B cell (primary cell): Measurements from ENCODE around the gene ALG3. TPM values are rescaled to one million over a fixed set of nuclear protein-coding genes. Genes with fewer than 3 reads are reported as not detected.

ENCODE experiments used
- ATAC-seq: fragments of 200-7000 bp; cut with Tn5 transposase; one replicate; pipeline ENCODE4 v1.10.0; 2021; ENCODE audit warnings: low read depth, mild to moderate bottlenecking, moderate number of reproducible peaks, moderate library complexity
- CTCF ChIA-PET: fragments of 350-600 bp; sonication (Branson Sonifier 250); formaldehyde crosslinking; loops from one replicate; lab custom pipeline; 2021; ENCODE audit warnings: antibody characterized with exemption, inconsistent platforms; lab: Charles Lee
- POLR2A ChIA-PET: fragments of 350-600 bp; sonication (Branson Sonifier 250); formaldehyde crosslinking; loops from one replicate; lab custom pipeline; 2021; ENCODE audit warnings: antibody characterized with exemption; lab: Charles Lee
- DNase-seq: peaks from one replicate; pipeline ENCODE4 v3.0.0; 2013
- H2AFZ ChIP-seq: 2 replicates; pipeline ENCODE4 v1.6.1; 2012; ENCODE audit warnings: mild to moderate bottlenecking, low read depth, low read length; ENCODE audit not compliant: insufficient read depth, poor library complexity, severe bottlenecking
- H3K27ac ChIP-seq, 2 donors: 1 replicate in 1 of 2; 2 replicates in 1 of 2; pipeline ENCODE4 v1.5.1; 2012 to 2013; ENCODE audit warnings: low read length in 2 of 2, mild to moderate bottlenecking in 2 of 2, moderate library complexity in 1 of 2
- H3K27me3 ChIP-seq, 4 experiments: fragments of 200-600 bp in 1 of 4; sonication (generic) in 1 of 4; replicated peaks in 1 of 4; 1 replicate in 2 of 4; 2 replicates in 2 of 4; pipeline versions ENCODE4 v1.6.1 to v1.7.0; 2013 to 2016; ENCODE audit warnings: low read length in 3 of 4, mild to moderate bottlenecking in 2 of 4, mixed read lengths in 1 of 4, moderate library complexity in 1 of 4; ENCODE audit not compliant: insufficient read depth in 4 of 4, control insufficient read depth in 3 of 4; ENCODE audit errors: control extremely low read depth in 1 of 4
- H3K36me3 ChIP-seq, 2 experiments: replicated peaks in 1 of 2; 1 replicate in 1 of 2; 2 replicates in 1 of 2; pipeline versions ENCODE4 v1.6.1 to v1.7.1; 2013; ENCODE audit warnings: low read length in 1 of 2; ENCODE audit not compliant: insufficient read depth in 2 of 2, control insufficient read depth in 1 of 2; ENCODE audit errors: control extremely low read depth in 1 of 2, extremely low read depth in 1 of 2
- H3K4me1 ChIP-seq, 2 donors: fragments of 200-600 bp in 1 of 2; sonication (generic) in 1 of 2; 1 replicate in 1 of 2; 2 replicates in 1 of 2; pipeline versions ENCODE4 v1.5.1 to v1.6.1; 2013 to 2017; ENCODE audit warnings: low read length in 2 of 2; ENCODE audit not compliant: control insufficient read depth in 2 of 2, insufficient read depth in 2 of 2
- H3K4me2 ChIP-seq: replicated peaks from 2 replicates; pipeline ENCODE3; 2012; ENCODE audit warnings: mild to moderate bottlenecking, low read depth, low read length; ENCODE audit not compliant: poor library complexity, severe bottlenecking
- H3K4me3 ChIP-seq, 5 experiments: fragments of 200-600 bp in 1 of 5; sonication (generic) in 1 of 5; 1 replicate in 3 of 5; 2 replicates in 2 of 5; pipeline versions ENCODE4 v1.5.1 to v1.7.0; 2011 to 2016; ENCODE audit warnings: low read length in 4 of 5, mild to moderate bottlenecking in 4 of 5, low read depth in 2 of 5, control low read depth in 1 of 5, moderate library complexity in 1 of 5; ENCODE audit not compliant: insufficient read depth in 1 of 5; ENCODE audit errors: control extremely low read depth in 1 of 5, extremely low read depth in 1 of 5
- H3K79me2 ChIP-seq: fragments of 200-600 bp; sonication (generic); one replicate; pipeline ENCODE4 v1.6.0; 2016; ENCODE audit warnings: low read length; ENCODE audit not compliant: control insufficient read depth, insufficient read depth
- H3K9ac ChIP-seq: fragments of 200-600 bp; sonication (generic); 2 replicates; pipeline ENCODE4 v1.6.1; 2017; ENCODE audit warnings: mild to moderate bottlenecking, low read length, moderate library complexity
- H3K9me3 ChIP-seq, 3 donors: one replicate each; pipeline versions ENCODE4 v1.6.1 to v1.7.1; 2013; ENCODE audit warnings: low read length in 2 of 3; ENCODE audit not compliant: control insufficient read depth in 2 of 3, insufficient read depth in 1 of 3; ENCODE audit errors: control extremely low read depth in 1 of 3
- H4K20me1 ChIP-seq: 2 replicates; pipeline ENCODE4 v1.6.0; 2012; ENCODE audit warnings: mild to moderate bottlenecking, low read length; ENCODE audit not compliant: insufficient read depth, control insufficient read depth, poor library complexity, severe bottlenecking
- H3K27ac Mint-ChIP-seq: one replicate; pipeline ENCODE4 v1.8.0; 2021; ENCODE audit warnings: mixed read lengths
- H3K27me3 Mint-ChIP-seq: one replicate; pipeline ENCODE4 v1.8.0; 2021; ENCODE audit warnings: mixed read lengths
- H3K4me1 Mint-ChIP-seq: one replicate; pipeline ENCODE4 v1.8.0; 2021; ENCODE audit warnings: mixed read lengths
- H3K4me3 Mint-ChIP-seq: one replicate; pipeline ENCODE4 v1.8.0; 2021; ENCODE audit warnings: mixed read lengths
- H3K9me3 Mint-ChIP-seq: one replicate; pipeline ENCODE4 v1.8.0; 2022; ENCODE audit warnings: mixed read lengths; ENCODE audit not compliant: insufficient read depth
- EZH2 ChIP-seq: IDR thresholded peaks from 2 replicates; pipeline ENCODE4 v1.6.1; 2012; ENCODE audit warnings: borderline replicate concordance, low read depth, mild to moderate bottlenecking, moderate library complexity, low read length; ENCODE audit not compliant: insufficient read depth, poor library complexity, severe bottlenecking
- WGBS: methylation state at CpG from one replicate; pipeline ENCODE4 v1.1.5; 2013; ENCODE audit warnings: missing lambda C conversion rate; ENCODE audit not compliant: insufficient coverage; 5-methylcytosine and 5-hydroxymethylcytosine counted together
- intact Hi-C: fragments of 100-400 bp; cut with micrococcal nuclease; formaldehyde crosslinking; loops from one replicate; pipeline ENCODE4 v1.10.0; 2022
- polyA plus RNA-seq: library from polyadenylated mRNA; depleted of rRNA; stranded (reverse); fragments of >200 nt; gene quantifications from 2 replicates; pipeline ENCODE4 v1.2.3, GENCODE V29; 2012
- total RNA-seq, 2 donors: library from RNA; stranded (reverse); fragments of 120-200 nt in 1 of 2; gene quantifications; 1 replicate in 1 of 2; 2 replicates in 1 of 2; pipeline versions ENCODE4 v1.2.3 to v1.2.4, GENCODE V29; 2013 to 2022
- TF ChIP-seq, protein P1 (sequence below): fragments of 200-600 bp; IDR thresholded peaks from one replicate; pipeline ENCODE4 v1.8.0; 2022; ENCODE audit warnings: antibody characterized with exemption, mild to moderate bottlenecking

ALG3 gene
- total and polyA plus RNA-seq, 2 donors (not counting 1 experiment from before 2014, with no cell fraction given), result 36.1 to 38.6 TPM

DNA sequence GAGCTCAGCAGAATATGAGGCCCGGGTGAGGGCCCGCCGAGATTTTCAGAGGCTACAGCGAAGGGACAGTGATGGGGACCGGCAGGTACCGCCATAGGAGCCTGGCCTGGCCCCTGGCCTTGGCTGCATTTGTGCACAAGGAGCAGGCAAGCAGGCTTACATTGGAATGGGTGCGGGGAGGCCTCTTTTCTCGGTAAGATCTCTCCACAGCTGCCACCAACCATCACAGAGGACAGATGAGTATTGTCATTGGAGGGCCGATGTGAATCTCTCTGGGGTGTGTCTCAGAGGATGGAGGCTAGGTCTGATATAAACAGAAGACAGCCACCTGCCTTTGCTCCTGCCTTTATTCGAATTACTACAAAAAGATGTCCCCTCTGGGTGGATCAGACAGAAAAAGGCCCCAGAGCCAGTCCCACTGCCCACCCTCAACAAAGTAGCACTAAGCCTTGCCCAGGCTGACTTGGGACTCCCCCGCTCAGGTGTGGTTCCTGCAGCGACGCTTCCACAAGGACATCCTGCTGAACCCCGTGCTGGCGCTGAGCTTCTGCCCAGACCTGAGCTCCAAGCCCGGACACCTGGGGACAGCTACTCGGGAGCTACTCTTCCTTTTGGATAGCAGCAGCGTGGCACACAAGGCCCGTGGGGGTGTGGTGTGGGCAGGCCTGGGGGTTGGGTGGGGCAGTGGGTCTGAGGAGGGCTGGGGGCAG is 13.9 kb downstream of the ALG3 start:
- Histone ChIP-seq H3K4me2 (no peak overlapping the region), H3K9me3 (no peaks in the 10 kb centered on the region)
- TF ChIP-seq, protein P1, sequence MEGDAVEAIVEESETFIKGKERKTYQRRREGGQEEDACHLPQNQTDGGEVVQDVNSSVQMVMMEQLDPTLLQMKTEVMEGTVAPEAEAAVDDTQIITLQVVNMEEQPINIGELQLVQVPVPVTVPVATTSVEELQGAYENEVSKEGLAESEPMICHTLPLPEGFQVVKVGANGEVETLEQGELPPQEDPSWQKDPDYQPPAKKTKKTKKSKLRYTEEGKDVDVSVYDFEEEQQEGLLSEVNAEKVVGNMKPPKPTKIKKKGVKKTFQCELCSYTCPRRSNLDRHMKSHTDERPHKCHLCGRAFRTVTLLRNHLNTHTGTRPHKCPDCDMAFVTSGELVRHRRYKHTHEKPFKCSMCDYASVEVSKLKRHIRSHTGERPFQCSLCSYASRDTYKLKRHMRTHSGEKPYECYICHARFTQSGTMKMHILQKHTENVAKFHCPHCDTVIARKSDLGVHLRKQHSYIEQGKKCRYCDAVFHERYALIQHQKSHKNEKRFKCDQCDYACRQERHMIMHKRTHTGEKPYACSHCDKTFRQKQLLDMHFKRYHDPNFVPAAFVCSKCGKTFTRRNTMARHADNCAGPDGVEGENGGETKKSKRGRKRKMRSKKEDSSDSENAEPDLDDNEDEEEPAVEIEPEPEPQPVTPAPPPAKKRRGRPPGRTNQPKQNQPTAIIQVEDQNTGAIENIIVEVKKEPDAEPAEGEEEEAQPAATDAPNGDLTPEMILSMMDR, result no peak
- no peak for TF ChIP-seq EZH2

DNA sequence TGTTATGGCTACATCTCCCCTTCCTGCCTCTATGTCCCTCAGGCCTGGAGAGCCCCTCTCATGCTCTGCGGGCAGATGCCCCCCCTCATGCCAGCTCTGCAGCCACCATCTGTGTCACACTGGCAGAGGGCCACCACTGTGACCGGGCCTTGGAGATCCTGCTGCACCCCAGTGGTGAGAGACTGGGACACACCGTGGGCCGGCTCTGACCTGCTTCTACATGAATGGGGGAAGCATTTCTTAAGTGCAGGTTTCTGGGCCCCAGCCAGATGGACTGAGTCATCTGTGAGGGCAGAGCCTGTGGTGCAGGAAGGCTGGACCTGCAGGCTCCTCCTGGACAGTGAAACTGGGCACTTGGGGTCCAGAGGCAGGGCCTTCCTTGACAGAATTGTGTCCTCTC is 14.5 kb downstream of the ALG3 start:
- Histone ChIP-seq H3K4me1 (peaks cover 8 to 19% of the 10 kb centered on the region in 2 donors), H4K20me1 (no peaks in the 10 kb centered on the region), H3K79me2 (no peaks in the 10 kb centered on the region), H3K4me3 (no peak overlapping the region), H3K36me3 (no peaks in the 10 kb centered on the region), H3K27me3 (peaks cover 0 to 48% (median 27%) of the 10 kb centered on the region in 4 experiments), H3K4me2 (no peak overlapping the region), H3K9me3 (peaks cover 0 to 3% (median 0%) of the 10 kb centered on the region in 3 donors), H2AFZ (no peak overlapping the region), H3K27ac (no peak overlapping the region), H3K9ac (no peak overlapping the region)
- H3K27me3 Mint-ChIP-seq, result peaks cover 27% of the 10 kb centered on the region
- ATAC-seq, result no peak
- H3K4me3 Mint-ChIP-seq, result no peak overlapping the region
- 43% methylated on average over 3 of the region's 4 CpGs for WGBS
- no peak for DNase-seq
- POLR2A ChIA-PET, result no interaction called here
- CTCF ChIA-PET, result no interaction called here
- intact Hi-C loops, result no loop called here
- H3K9me3 Mint-ChIP-seq, result no peaks in the 10 kb centered on the region
- no peak overlapping the region for H3K27ac Mint-ChIP-seq
- TF ChIP-seq, protein P1, result no peak
- TF ChIP-seq EZH2, result no peak
- H3K4me1 Mint-ChIP-seq, result peaks cover 11% of the 10 kb centered on the region

More for the DNA sequence above, 13.9 kb downstream of the ALG3 start:
- H3K79me2 ChIP-seq, result no peaks in the 10 kb centered on the region
- no peak for ATAC-seq
- H3K27me3 Mint-ChIP-seq, result peaks cover 27% of the 10 kb centered on the region
- ChIA-PET POLR2A (no interaction called here), CTCF (no interaction called here)
- peaks cover 0 to 44% (median 25%) of the 10 kb centered on the region in 4 experiments for H3K27me3 ChIP-seq
- no peak for DNase-seq
- H3K4me3 ChIP-seq, result no peak overlapping the region
- no peak overlapping the region for H3K27ac ChIP-seq
- no peaks in the 10 kb centered on the region for H3K36me3 ChIP-seq
- no peak overlapping the region for H3K4me3 Mint-ChIP-seq
- intact Hi-C loops, result no loop called here
- H3K9ac ChIP-seq, result no peak overlapping the region
- WGBS, result 96% methylated on average over 15 of the region's 19 CpGs
- H4K20me1 ChIP-seq, result no peaks in the 10 kb centered on the region
- H3K4me1 ChIP-seq, result peaks cover 5 to 16% of the 10 kb centered on the region in 2 donors
- H2AFZ ChIP-seq, result no peak overlapping the region
- H3K4me1 Mint-ChIP-seq, result peaks cover 9% of the 10 kb centered on the region
- no peak overlapping the region for H3K27ac Mint-ChIP-seq
- no peaks in the 10 kb centered on the region for H3K9me3 Mint-ChIP-seq
